Ishikawa (cell line): ENCODE data around the gene DENND1C.

ENCODE experiments used
- CEBPB ChIP-seq: IDR thresholded peaks from 2 replicates; pipeline ENCODE4 v1.6.1; 2012
- CREB1 ChIP-seq: IDR thresholded peaks from 2 replicates; pipeline ENCODE4 v1.6.1; 2012; ENCODE audit warnings: low read depth
- EP300 ChIP-seq: IDR thresholded peaks from 2 replicates; pipeline ENCODE4 v1.6.1; 2012; ENCODE audit warnings: borderline replicate concordance
- FOXM1 ChIP-seq: IDR thresholded peaks from 2 replicates; pipeline ENCODE4 v1.6.1; 2012; ENCODE audit warnings: low read depth, borderline replicate concordance
- MAX ChIP-seq: IDR thresholded peaks from 2 replicates; pipeline ENCODE4 v1.6.1; 2012
- RAD21 ChIP-seq: IDR thresholded peaks from 2 replicates; pipeline ENCODE4 v1.6.1; 2012; ENCODE audit warnings: low read depth
- REST ChIP-seq: IDR thresholded peaks from 2 replicates; pipeline ENCODE4 v1.6.1; 2012; ENCODE audit warnings: low read depth, mild to moderate bottlenecking
- TAF1 ChIP-seq: IDR thresholded peaks from 2 replicates; pipeline ENCODE4 v1.6.1; 2012; ENCODE audit warnings: low read depth, mild to moderate bottlenecking
- TCF12 ChIP-seq: IDR thresholded peaks from 2 replicates; pipeline ENCODE4 v1.6.1; 2012; ENCODE audit warnings: low read depth
- TEAD4 ChIP-seq: IDR thresholded peaks from 2 replicates; pipeline ENCODE4 v1.6.1; 2012
- USF1 ChIP-seq: IDR thresholded peaks from 2 replicates; pipeline ENCODE4 v1.6.1; 2012
- YY1 ChIP-seq: IDR thresholded peaks from 2 replicates; pipeline ENCODE4 v1.6.1; 2012; ENCODE audit warnings: low read depth

GRCh38 chr19:6498294-6499036 lies 16.9 kb upstream of the DENND1C start:
- TF ChIP-seq TCF12 (no peak), REST (no peak), YY1 (no peak), TAF1 (no peak), RAD21 (no peak), CREB1 (no peak), TEAD4 (no peak), EP300 (no peak), FOXM1 (no peak), USF1 (no peak), MAX (no peak), CEBPB (no peak)
